Endothelial cell of umbilical vein (primary cell): ENCODE data around the gene GRIFIN. TPM values are rescaled to one million over a fixed set of nuclear protein-coding genes. Genes with fewer than 3 reads are reported as not detected.

Experiments used
- BruUV-seq: library from RNA; stranded (reverse); fragments of 400-500 nt; replicated peaks from 2 replicates; lab custom pipeline; 2021; lab: Mats Ljungman, UMichigan
- CTCF ChIA-PET: fragments of 300-600, 350-600 bp; sonication (Branson Sonifier 250); formaldehyde crosslinking; loops from one replicate; lab custom pipeline; 2021; ENCODE audit warnings: antibody characterized with exemption, inconsistent platforms; lab: Charles Lee
- POLR2A ChIA-PET: fragments of 300-600, 350-600 bp; sonication (Branson Sonifier 250); formaldehyde crosslinking; loops from one replicate; lab custom pipeline; 2021; ENCODE audit warnings: antibody characterized with exemption, inconsistent platforms; lab: Charles Lee
- DNase-seq: peaks from one replicate; pipeline ENCODE4 v3.0.0-alpha.2; 2011; ENCODE audit warnings: low read depth, low spot score
- FAIRE-seq: peaks from 2 replicates; lab custom pipeline; 2011; peaks lifted over from hg19 to GRCh38; lab: Jason Lieb, UNC
- H2AFZ ChIP-seq: 2 replicates; pipeline ENCODE4 v1.6.0; 2012; ENCODE audit warnings: low read depth, low read length, control low read depth, inconsistent platforms
- H3K27ac ChIP-seq: 2 replicates; pipeline ENCODE4 v1.5.1; 2011; ENCODE audit warnings: low read depth, mild to moderate bottlenecking, control low read depth, low read length, moderate library complexity; ENCODE audit not compliant: insufficient read depth
- H3K27me3 ChIP-seq, 2 experiments: 2 replicates each; pipeline versions ENCODE4 v1.6.0 to v1.6.1; 2011; ENCODE audit warnings: low read length in 2 of 2, mixed read lengths in 1 of 2; ENCODE audit not compliant: control insufficient read depth in 2 of 2, insufficient read depth in 2 of 2
- H3K36me3 ChIP-seq, 2 experiments: 2 replicates in 1 of 2; 3 replicates in 1 of 2; pipeline ENCODE4 v1.5.1; 2011; ENCODE audit warnings: low read length in 2 of 2, mild to moderate bottlenecking in 1 of 2, moderate library complexity in 1 of 2; ENCODE audit not compliant: control insufficient read depth in 2 of 2, insufficient read depth in 2 of 2; ENCODE audit errors: extremely low read depth in 1 of 2
- H3K4me1 ChIP-seq: 3 replicates; pipeline ENCODE4 v1.5.1; 2011; ENCODE audit warnings: mild to moderate bottlenecking, low read length; ENCODE audit not compliant: control insufficient read depth, insufficient read depth; ENCODE audit errors: extremely low read depth
- H3K4me2 ChIP-seq: 2 replicates; pipeline ENCODE4 v1.6.1; 2011; ENCODE audit warnings: low read length, control low read depth, mixed read lengths; ENCODE audit not compliant: insufficient read depth
- H3K4me3 ChIP-seq, 3 experiments: fragments of 200-600 bp in 1 of 3; sonication (generic), shearing (Covaris generic) in 1 of 3; replicated peaks in 1 of 3; 2 replicates each; pipeline ENCODE4 v1.5.1; 2011 to 2016; ENCODE audit warnings: control low read depth in 3 of 3, low read length in 3 of 3, mild to moderate bottlenecking in 2 of 3, inconsistent platforms in 1 of 3, low read depth in 1 of 3, moderate library complexity in 1 of 3; ENCODE audit not compliant: insufficient read depth in 1 of 3
- H3K79me2 ChIP-seq: 2 replicates; pipeline ENCODE4 v1.6.0; 2012; ENCODE audit warnings: low read length, inconsistent platforms; ENCODE audit not compliant: control insufficient read depth, insufficient read depth
- H3K9ac ChIP-seq: replicated peaks from 2 replicates; pipeline ENCODE3; 2011; ENCODE audit warnings: low read length, control low read depth; ENCODE audit not compliant: insufficient read depth; ENCODE audit errors: extremely low read depth
- H3K9me1 ChIP-seq: replicated peaks from 3 replicates; pipeline ENCODE4 v1.6.0; 2011; ENCODE audit warnings: mild to moderate bottlenecking, low read length; ENCODE audit not compliant: control insufficient read depth, insufficient read depth; ENCODE audit errors: extremely low read depth
- H3K9me3 ChIP-seq: replicated peaks from 2 replicates; pipeline ENCODE4 v1.5.1; 2012; ENCODE audit warnings: low read length, inconsistent platforms; ENCODE audit not compliant: control insufficient read depth, insufficient read depth
- H4K20me1 ChIP-seq: replicated peaks from 2 replicates; pipeline ENCODE3; 2011; ENCODE audit warnings: mild to moderate bottlenecking, low read length; ENCODE audit not compliant: control insufficient read depth, insufficient read depth; ENCODE audit errors: extremely low read depth
- CTCF ChIP-seq, 2 donors: IDR thresholded peaks; 1 replicate in 1 of 2; 2 replicates in 1 of 2; pipeline ENCODE4 v1.5.1; 2011; ENCODE audit warnings: low read length in 2 of 2, mild to moderate bottlenecking in 2 of 2, moderate library complexity in 2 of 2, control low read depth in 1 of 2, inconsistent platforms in 1 of 2, low read depth in 1 of 2; ENCODE audit not compliant: insufficient read depth in 1 of 2; ENCODE audit errors: extremely low read depth in 1 of 2
- EZH2 ChIP-seq: IDR thresholded peaks from 2 replicates; pipeline ENCODE4 v1.6.1; 2012; ENCODE audit warnings: borderline replicate concordance, low read depth, mild to moderate bottlenecking, moderate library complexity, low read length, inconsistent platforms; ENCODE audit not compliant: severe bottlenecking
- FOS ChIP-seq: IDR thresholded peaks from 2 replicates; pipeline ENCODE4 v1.6.1; 2011; ENCODE audit warnings: mild to moderate bottlenecking, low read length, moderate library complexity, borderline replicate concordance; ENCODE audit not compliant: insufficient read depth
- GATA2 ChIP-seq: IDR thresholded peaks from 2 replicates; pipeline ENCODE4 v1.7.0; 2011; ENCODE audit warnings: low read depth, mild to moderate bottlenecking, moderate library complexity, mixed read lengths, low read length; ENCODE audit not compliant: insufficient read length, insufficient read depth
- JUN ChIP-seq: IDR thresholded peaks from 2 replicates; pipeline ENCODE4 v1.6.1; 2011; ENCODE audit warnings: borderline replicate concordance, low read depth; ENCODE audit not compliant: insufficient read length, insufficient read depth
- MAX ChIP-seq: IDR thresholded peaks from 2 replicates; pipeline ENCODE4 v1.6.1; 2011; ENCODE audit not compliant: insufficient read depth, insufficient read length
- MYC ChIP-seq: IDR thresholded peaks from one replicate; pipeline ENCODE4 v1.6.1; 2011; ENCODE audit warnings: mild to moderate bottlenecking, low read depth, low read length
- POLR2A ChIP-seq: IDR thresholded peaks from 2 replicates; pipeline ENCODE4 v1.6.1; 2012; ENCODE audit warnings: low read depth, mild to moderate bottlenecking, control low read depth, low read length
- POLR2AphosphoS5 ChIP-seq: IDR thresholded peaks from 2 replicates; pipeline ENCODE4 v1.6.1; 2012; ENCODE audit warnings: low read depth, mild to moderate bottlenecking, control low read depth, low read length, moderate library complexity; ENCODE audit not compliant: insufficient read depth
- dilution Hi-C: fragments of 300-500 bp; cut with MboI; formaldehyde crosslinking; loops from one replicate; pipeline ENCODE4 v1.15.0; 2019; ENCODE audit warnings: low sequenced_read_pairs; ENCODE audit not compliant: extremely low pct_ligation_motif_present
- intact Hi-C: fragments of 100-400 bp; cut with micrococcal nuclease; formaldehyde crosslinking; loops from one replicate; pipeline ENCODE4 v1.10.0; 2022
- polyA plus RNA-seq, 4 experiments: library from polyadenylated mRNA; depleted of rRNA in 3 of 4; stranded (reverse) in 3 of 4; unstranded in 1 of 4; fragments of >200 nt; gene quantifications; 2 replicates each; pipeline versions ENCODE4 v1.2.1 to v1.2.3, GENCODE V29; 2011 to 2012; ENCODE audit warnings: missing spikeins in 1 of 4
- total RNA-seq: library from RNA; stranded (reverse); gene quantifications from 2 replicates; pipeline ENCODE4 v1.2.3, GENCODE V29; 2021

Gene GRIFIN
- total and polyA plus RNA-seq, 2 donors (not counting 3 experiments of a cell fraction or from before 2014, with no cell fraction given): not detected

DNA sequence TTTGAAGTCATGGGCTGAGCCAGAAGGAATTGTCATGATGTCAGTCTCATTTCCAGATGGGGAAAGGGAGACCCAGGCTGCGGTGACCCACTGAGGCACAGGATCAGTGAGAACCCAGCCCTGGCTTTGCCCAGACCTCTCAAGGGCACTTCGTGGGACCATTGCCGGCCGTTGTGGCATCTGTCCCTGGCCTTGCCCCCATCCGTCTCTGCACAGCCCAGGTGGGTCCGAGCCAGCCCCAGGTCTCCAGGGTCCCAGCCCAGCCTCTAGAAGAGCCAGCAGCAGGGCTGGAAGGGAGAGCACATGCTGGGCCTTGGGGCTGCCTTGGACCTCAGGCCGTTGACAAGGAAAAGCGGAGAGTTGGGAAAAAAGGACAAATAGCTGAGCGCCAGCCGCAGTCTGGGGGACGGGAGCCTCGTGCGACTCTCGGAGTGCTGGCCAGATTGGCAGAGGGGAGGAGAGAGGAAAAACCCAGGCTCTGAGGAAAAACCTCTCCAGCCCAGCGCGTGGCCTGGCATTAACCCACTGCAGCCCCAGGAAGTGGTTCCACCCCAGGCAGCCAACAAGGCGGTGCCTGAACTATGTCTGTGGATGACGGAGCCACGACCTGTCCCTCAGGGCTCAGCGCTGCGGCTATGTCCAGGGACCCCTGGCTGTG, 30.2 kb downstream of the GRIFIN start:
- Histone ChIP-seq H3K27ac (no peak overlapping the region), H3K4me1 (no peaks in the 10 kb centered on the region), H4K20me1 (no peaks in the 10 kb centered on the region), H3K4me3 (no peak overlapping the region), H3K9me1 (no peaks in the 10 kb centered on the region), H3K9me3 (no peaks in the 10 kb centered on the region), H2AFZ (no peak overlapping the region), H3K79me2 (no peaks in the 10 kb centered on the region), H3K27me3 (no peaks in the 10 kb centered on the region), H3K4me2 (no peak overlapping the region), H3K36me3 (no peaks in the 10 kb centered on the region), H3K9ac (no peak overlapping the region)
- DNase-seq (no peak), FAIRE-seq (no peak)
- intact Hi-C loops (no loop called here), dilution Hi-C loops (no loop called here)
- POLR2A ChIA-PET: no interaction called here
- CTCF ChIA-PET: no interaction called here
- no TSS peak for BruUV-seq
- TF ChIP-seq MYC: no peak
- TF ChIP-seq POLR2AphosphoS5: no peak
- TF ChIP-seq CTCF (IDR thresholded peaks at IDR 0.05; ENCODE audit: extremely low read depth in 1 of 2, insufficient read depth in 1 of 2, low read depth in 1 of 2, low read length in 2 of 2): no peak
- no peak for TF ChIP-seq JUN
- TF ChIP-seq FOS: no peak

DNA sequence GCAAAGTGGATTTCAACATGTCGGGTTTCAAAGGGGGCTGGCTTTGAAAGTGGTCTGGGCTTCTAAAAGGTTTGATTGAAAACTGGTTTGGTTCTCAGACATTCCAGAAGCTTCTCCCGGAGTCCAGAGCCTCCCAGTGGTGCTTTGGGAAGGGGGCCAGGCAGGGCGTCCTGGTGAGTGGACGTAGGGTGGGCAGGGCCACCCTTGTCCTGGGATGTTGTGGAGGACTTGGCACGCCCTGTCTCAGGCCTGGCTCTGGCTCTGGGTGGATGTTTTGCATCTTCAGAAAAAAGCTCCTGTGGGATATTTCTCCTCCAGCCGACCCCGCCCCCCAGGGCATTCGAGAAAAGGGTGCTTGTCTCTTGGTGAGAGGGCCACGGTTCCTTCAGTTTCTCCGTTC, 31.2 kb downstream of the GRIFIN start:
- intact Hi-C loops: no loop called here
- Histone ChIP-seq H3K4me1 (no peaks in the 10 kb centered on the region), H2AFZ (no peak overlapping the region), H3K79me2 (no peaks in the 10 kb centered on the region), H3K27ac (no peak overlapping the region), H4K20me1 (no peaks in the 10 kb centered on the region), H3K4me3 (no peak overlapping the region), H3K9ac (no peak overlapping the region), H3K9me3 (no peaks in the 10 kb centered on the region), H3K36me3 (no peaks in the 10 kb centered on the region), H3K9me1 (no peaks in the 10 kb centered on the region), H3K27me3 (no peaks in the 10 kb centered on the region), H3K4me2 (no peak overlapping the region)
- dilution Hi-C loops: no loop called here
- ChIA-PET POLR2A (no interaction called here), CTCF (no interaction called here)
- TF ChIP-seq POLR2AphosphoS5: no peak
- no peak for TF ChIP-seq EZH2
- TF ChIP-seq MYC: no peak
- TF ChIP-seq JUN: no peak
- TF ChIP-seq GATA2: no peak
- no peak for TF ChIP-seq FOS
- TF ChIP-seq CTCF (IDR thresholded peaks at IDR 0.05; ENCODE audit: extremely low read depth in 1 of 2, insufficient read depth in 1 of 2, low read depth in 1 of 2, low read length in 2 of 2): no peak
- no peak for TF ChIP-seq MAX
- no peak for TF ChIP-seq POLR2A
- BruUV-seq: no TSS peak
- no peak for FAIRE-seq
- no peak for DNase-seq
